Smooth muscle cell (in vitro differentiated cells): ENCODE measurements around the gene SBK1. TPM values are rescaled to one million over a fixed set of nuclear protein-coding genes. Genes with fewer than 3 reads are reported as not detected.

Experiments
- DNase-seq: peaks from one replicate; lab custom pipeline; 2025; ENCODE audit not compliant: unreplicated experiment; lab: John Stamatoyannopoulos, UW
- H2AFZ ChIP-seq: fragments of 200-600 bp; sonication (generic); 2 replicates; pipeline ENCODE4 v1.6.0; 2016; ENCODE audit warnings: antibody characterized with exemption, low read depth, mild to moderate bottlenecking
- H3F3A ChIP-seq: fragments of 200-600 bp; sonication (generic); 2 replicates; pipeline ENCODE4 v1.6.0; 2017; ENCODE audit warnings: antibody characterized with exemption, low read depth
- H3K27ac ChIP-seq: fragments of 200-600 bp; sonication (generic); 2 replicates; pipeline ENCODE4 v1.5.1; 2016; ENCODE audit warnings: low read depth, mild to moderate bottlenecking
- H3K27me3 ChIP-seq: fragments of 200-600 bp; sonication (generic); 2 replicates; pipeline ENCODE4 v1.6.1; 2016; ENCODE audit warnings: low read depth, mild to moderate bottlenecking
- H3K36me3 ChIP-seq: fragments of 200-600 bp; sonication (generic); 2 replicates; pipeline ENCODE4 v1.5.1; 2016; ENCODE audit warnings: low read depth
- H3K4me1 ChIP-seq: fragments of 200-600 bp; sonication (generic); 2 replicates; pipeline ENCODE4 v1.5.1; 2016; ENCODE audit warnings: low read depth
- H3K4me2 ChIP-seq: fragments of 200-600 bp; sonication (generic); 2 replicates; pipeline ENCODE4 v1.6.0; 2016; ENCODE audit warnings: mild to moderate bottlenecking
- H3K4me3 ChIP-seq: fragments of 200-600 bp; sonication (generic); 2 replicates; pipeline ENCODE4 v1.5.1; 2016; ENCODE audit warnings: mild to moderate bottlenecking
- H3K79me2 ChIP-seq: fragments of 200-600 bp; sonication (generic); 2 replicates; pipeline ENCODE4 v1.6.0; 2016; ENCODE audit warnings: low read depth, mild to moderate bottlenecking
- H3K9ac ChIP-seq: fragments of 200-600 bp; sonication (generic); 2 replicates; pipeline ENCODE4 v1.6.0; 2016; ENCODE audit warnings: low read depth
- H3K9me3 ChIP-seq: fragments of 200-600 bp; sonication (generic); replicated peaks from 2 replicates; pipeline ENCODE4 v1.5.1; 2016; ENCODE audit warnings: low read depth
- H4K20me1 ChIP-seq: fragments of 200-600 bp; sonication (generic); 2 replicates; pipeline ENCODE4 v1.6.0; 2016; ENCODE audit warnings: low read depth
- WGBS: methylation state at CpG from one replicate; pipeline ENCODE4 v1.1.7; 2016; ENCODE audit warnings: low lambda C conversion rate; 5-methylcytosine and 5-hydroxymethylcytosine counted together
- polyA plus RNA-seq: library from polyadenylated mRNA; unstranded; fragments of >200 nt; fragmentation: Nextera tagmentation; extraction: Ambion mirVana; gene quantifications from 2 replicates; pipeline ENCODE4 v1.2.1, GENCODE V29; 2016
- total RNA-seq: library from RNA; depleted of rRNA; stranded (reverse); fragments of >200 nt; gene quantifications from 2 replicates; pipeline ENCODE4 v1.2.3, GENCODE V29; 2014
- TF ChIP-seq, protein P1 (sequence below): fragments of 200-600 bp; sonication (generic); IDR thresholded peaks from 2 replicates; pipeline ENCODE4 v1.5.1; 2017; ENCODE audit warnings: borderline replicate concordance, mild to moderate bottlenecking, antibody characterized with exemption; ENCODE audit not compliant: insufficient read depth, poor library complexity, severe bottlenecking

Gene SBK1
- total and polyA plus RNA-seq, 2 experiments from 2014 or later, result 1.9 to 3.1 TPM

DNA sequence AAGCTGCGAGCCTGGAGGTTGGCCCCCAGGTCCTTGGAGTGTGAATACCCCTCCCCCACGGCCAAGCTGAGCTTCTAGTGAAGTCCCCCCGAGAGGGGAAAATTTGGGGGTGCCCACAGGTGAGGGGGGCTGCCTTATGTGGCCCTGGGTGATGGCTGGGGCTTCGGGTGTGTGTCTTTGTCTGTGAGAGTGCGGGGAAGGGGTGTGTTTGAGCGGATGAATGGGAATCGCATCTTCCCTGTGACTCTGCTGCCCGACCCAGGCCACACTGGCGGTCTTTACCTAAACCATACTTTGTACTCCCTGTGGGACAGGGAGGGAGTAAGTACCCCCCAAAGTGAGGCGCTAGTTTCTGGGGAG, 1.3 kb downstream of the SBK1 start:
- Histone ChIP-seq H3K27ac (no peak overlapping the region), H3K79me2 (no peaks in the 10 kb centered on the region), H4K20me1 (peaks cover 16% of the 10 kb centered on the region), H3K9ac (no peak overlapping the region), H3F3A (no peaks in the 10 kb centered on the region), H3K4me2 (peak overlapping the region; percentile 95), H3K4me1 (no peaks in the 10 kb centered on the region), H2AFZ (peak overlapping the region; percentile 72), H3K4me3 (peak overlapping the region; percentile 63), H3K36me3 (no peaks in the 10 kb centered on the region), H3K27me3 (peaks cover 16% of the 10 kb centered on the region), H3K9me3 (no peaks in the 10 kb centered on the region)
- 13% methylated on average over 10 of the region's 10 CpGs for WGBS
- TF ChIP-seq, protein P1, sequence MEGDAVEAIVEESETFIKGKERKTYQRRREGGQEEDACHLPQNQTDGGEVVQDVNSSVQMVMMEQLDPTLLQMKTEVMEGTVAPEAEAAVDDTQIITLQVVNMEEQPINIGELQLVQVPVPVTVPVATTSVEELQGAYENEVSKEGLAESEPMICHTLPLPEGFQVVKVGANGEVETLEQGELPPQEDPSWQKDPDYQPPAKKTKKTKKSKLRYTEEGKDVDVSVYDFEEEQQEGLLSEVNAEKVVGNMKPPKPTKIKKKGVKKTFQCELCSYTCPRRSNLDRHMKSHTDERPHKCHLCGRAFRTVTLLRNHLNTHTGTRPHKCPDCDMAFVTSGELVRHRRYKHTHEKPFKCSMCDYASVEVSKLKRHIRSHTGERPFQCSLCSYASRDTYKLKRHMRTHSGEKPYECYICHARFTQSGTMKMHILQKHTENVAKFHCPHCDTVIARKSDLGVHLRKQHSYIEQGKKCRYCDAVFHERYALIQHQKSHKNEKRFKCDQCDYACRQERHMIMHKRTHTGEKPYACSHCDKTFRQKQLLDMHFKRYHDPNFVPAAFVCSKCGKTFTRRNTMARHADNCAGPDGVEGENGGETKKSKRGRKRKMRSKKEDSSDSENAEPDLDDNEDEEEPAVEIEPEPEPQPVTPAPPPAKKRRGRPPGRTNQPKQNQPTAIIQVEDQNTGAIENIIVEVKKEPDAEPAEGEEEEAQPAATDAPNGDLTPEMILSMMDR, result no peak
- no peak for DNase-seq

DNA sequence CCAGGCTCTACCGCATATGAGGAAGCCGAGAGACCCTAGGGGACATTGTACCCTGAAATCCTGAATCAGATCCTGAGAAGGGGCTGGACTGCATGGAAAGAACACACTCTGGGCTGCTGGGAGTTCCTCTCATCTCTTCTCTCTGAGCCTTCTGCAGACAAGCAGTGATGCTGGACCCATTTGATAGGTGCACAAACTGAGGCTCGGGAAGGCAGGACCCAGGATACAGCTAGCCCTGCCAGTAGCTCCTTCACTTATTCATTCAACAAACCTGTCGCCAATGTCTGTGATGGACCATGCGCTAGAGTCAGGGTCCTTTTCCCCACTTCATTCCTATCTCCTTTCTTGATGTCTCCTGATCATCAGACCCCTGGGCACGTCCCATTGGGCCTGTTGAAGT, 1.9 kb downstream of the SBK1 start:
- Histone ChIP-seq H3K4me3 (no peak overlapping the region), H3K27me3 (peaks cover 16% of the 10 kb centered on the region), H2AFZ (no peak overlapping the region), H3K27ac (no peak overlapping the region), H3K79me2 (no peaks in the 10 kb centered on the region), H4K20me1 (peaks cover 22% of the 10 kb centered on the region), H3K36me3 (no peaks in the 10 kb centered on the region), H3K9ac (no peak overlapping the region), H3F3A (no peaks in the 10 kb centered on the region), H3K4me1 (no peaks in the 10 kb centered on the region), H3K9me3 (no peaks in the 10 kb centered on the region), H3K4me2 (no peak overlapping the region)
- TF ChIP-seq, protein P1, result no peak
- no peak for DNase-seq
- WGBS, result 90% methylated on average over 6 of the region's 6 CpGs

DNA sequence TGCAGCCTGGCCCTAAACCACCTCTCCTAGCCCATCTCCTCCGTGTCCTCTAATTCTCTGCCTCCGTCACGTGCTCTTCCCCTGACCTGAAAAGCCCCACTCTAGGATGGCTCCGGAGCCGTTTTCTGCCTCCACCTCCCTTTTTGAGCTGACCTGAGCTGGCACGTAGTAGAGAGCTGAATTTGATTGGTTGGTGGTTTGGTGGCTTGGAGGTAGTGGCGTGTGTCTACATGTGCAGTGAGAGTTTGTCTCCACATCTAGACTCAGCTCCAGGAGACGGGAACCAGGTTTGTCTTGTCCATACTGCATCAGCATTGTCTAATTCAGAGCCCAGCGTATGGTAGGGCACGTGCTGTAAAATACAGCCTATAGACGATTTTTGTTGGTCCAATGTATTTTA, 3.0 kb downstream of the SBK1 start:
- H3K79me2 ChIP-seq, result no peaks in the 10 kb centered on the region
- H3K27me3 ChIP-seq, result peaks cover 16% of the 10 kb centered on the region
- no peak overlapping the region for H3K27ac ChIP-seq
- no peak overlapping the region for H3K4me2 ChIP-seq
- no peak overlapping the region for H3K4me3 ChIP-seq
- H2AFZ ChIP-seq, result no peak overlapping the region
- H3K9ac ChIP-seq, result no peak overlapping the region
- no peaks in the 10 kb centered on the region for H3F3A ChIP-seq
- no peaks in the 10 kb centered on the region for H3K4me1 ChIP-seq
- WGBS, result 89% methylated on average over 11 of the region's 11 CpGs
- TF ChIP-seq, protein P1, result no peak
- H3K9me3 ChIP-seq, result no peaks in the 10 kb centered on the region
- H4K20me1 ChIP-seq, result peaks cover 23% of the 10 kb centered on the region
- no peak for DNase-seq
- H3K36me3 ChIP-seq, result no peaks in the 10 kb centered on the region

DNA sequence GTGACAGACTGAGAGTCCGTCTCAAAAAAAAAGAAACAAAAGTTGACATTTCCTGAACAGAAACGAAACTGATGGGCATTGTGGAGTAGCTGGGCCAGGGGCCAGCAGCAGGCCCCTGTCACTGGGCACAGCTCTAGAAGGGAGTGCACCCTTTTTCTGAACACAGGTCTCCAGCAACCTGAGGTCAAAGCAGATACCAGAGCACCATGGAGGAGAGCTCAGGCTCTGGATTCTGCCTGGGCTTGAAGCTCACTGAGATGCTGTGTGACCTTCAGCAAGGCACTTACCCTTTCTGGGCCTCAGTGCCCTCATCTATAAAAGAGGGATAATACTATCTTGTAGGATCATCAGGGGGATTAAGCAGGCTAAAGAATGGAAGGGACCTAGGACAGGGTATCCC, 5.0 kb downstream of the SBK1 start:
- DNase-seq, result no peak
- 100% methylated on average over 2 of the region's 2 CpGs for WGBS
- Histone ChIP-seq H3K4me3 (no peak overlapping the region), H3F3A (no peaks in the 10 kb centered on the region), H2AFZ (no peak overlapping the region), H3K36me3 (no peaks in the 10 kb centered on the region), H3K27me3 (peaks cover 16% of the 10 kb centered on the region), H3K27ac (no peak overlapping the region), H3K4me2 (no peak overlapping the region), H3K9me3 (no peaks in the 10 kb centered on the region), H3K9ac (no peak overlapping the region), H3K4me1 (no peaks in the 10 kb centered on the region), H3K79me2 (no peaks in the 10 kb centered on the region), H4K20me1 (peaks cover 37% of the 10 kb centered on the region)
- TF ChIP-seq, protein P1, result no peak
